OCI-LY7 (cell line): ENCODE results near the gene SNX27.

Experiments
- EZH2phosphoT487 ChIP-seq: fragments of 200-600 bp; sonication (generic); IDR thresholded peaks from 2 replicates; pipeline ENCODE4 v1.6.1; 2018; ENCODE audit warnings: low read depth, borderline replicate concordance, mild to moderate bottlenecking, mixed run types, antibody characterized with exemption, low read length, moderate library complexity, mixed read lengths
- TF ChIP-seq, protein P1 (sequence below): fragments of 200-600 bp; sonication (generic); conservative IDR thresholded peaks from 2 replicates; pipeline ENCODE4 v1.5.1; 2014; ENCODE audit warnings: mild to moderate bottlenecking, antibody characterized with exemption, low read length, moderate library complexity, mixed read lengths

DNA sequence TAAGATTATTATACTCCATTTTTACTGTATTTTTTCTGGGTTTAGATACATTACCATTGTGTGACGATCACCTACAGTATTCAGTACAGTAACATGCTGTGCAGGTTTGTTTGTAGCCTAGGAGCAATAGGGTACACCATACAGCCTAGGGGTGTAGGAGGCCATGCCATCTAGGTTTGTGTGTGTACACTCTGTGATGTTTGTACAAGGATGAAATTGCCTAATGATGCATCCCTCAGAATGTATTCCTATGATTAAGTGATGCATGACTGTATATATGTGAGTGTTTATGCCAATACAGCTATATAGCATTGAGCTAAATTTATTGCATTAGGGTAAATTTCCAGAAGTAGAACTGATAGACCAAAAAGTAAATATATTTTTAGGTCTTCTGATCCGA lies 48.5 kb upstream of the SNX27 start:
- TF ChIP-seq, protein P1, sequence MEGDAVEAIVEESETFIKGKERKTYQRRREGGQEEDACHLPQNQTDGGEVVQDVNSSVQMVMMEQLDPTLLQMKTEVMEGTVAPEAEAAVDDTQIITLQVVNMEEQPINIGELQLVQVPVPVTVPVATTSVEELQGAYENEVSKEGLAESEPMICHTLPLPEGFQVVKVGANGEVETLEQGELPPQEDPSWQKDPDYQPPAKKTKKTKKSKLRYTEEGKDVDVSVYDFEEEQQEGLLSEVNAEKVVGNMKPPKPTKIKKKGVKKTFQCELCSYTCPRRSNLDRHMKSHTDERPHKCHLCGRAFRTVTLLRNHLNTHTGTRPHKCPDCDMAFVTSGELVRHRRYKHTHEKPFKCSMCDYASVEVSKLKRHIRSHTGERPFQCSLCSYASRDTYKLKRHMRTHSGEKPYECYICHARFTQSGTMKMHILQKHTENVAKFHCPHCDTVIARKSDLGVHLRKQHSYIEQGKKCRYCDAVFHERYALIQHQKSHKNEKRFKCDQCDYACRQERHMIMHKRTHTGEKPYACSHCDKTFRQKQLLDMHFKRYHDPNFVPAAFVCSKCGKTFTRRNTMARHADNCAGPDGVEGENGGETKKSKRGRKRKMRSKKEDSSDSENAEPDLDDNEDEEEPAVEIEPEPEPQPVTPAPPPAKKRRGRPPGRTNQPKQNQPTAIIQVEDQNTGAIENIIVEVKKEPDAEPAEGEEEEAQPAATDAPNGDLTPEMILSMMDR = no peak
- TF ChIP-seq EZH2phosphoT487 = no peak
